Endothelial cell of umbilical vein (primary cell): ENCODE data around the gene GPR87. TPM values are rescaled to one million over a fixed set of nuclear protein-coding genes. Genes with fewer than 3 reads are reported as not detected.

Experiments used
- Bru-seq: library from RNA; stranded (reverse); fragments of 400-500 nt; gene quantifications from one replicate; lab custom pipeline; 2021; lab: Mats Ljungman, UMichigan
- BruChase-seq, 2 experiments: library from RNA; stranded (reverse); fragments of 400-500 nt; gene quantifications; one replicate each; lab custom pipeline; 2021; lab: Mats Ljungman, UMichigan
- BruUV-seq: library from RNA; stranded (reverse); fragments of 400-500 nt; replicated peaks from 2 replicates; lab custom pipeline; 2021; lab: Mats Ljungman, UMichigan
- CTCF ChIA-PET: fragments of 300-600, 350-600 bp; sonication (Branson Sonifier 250); formaldehyde crosslinking; loops from one replicate; lab custom pipeline; 2021; ENCODE audit warnings: antibody characterized with exemption, inconsistent platforms; lab: Charles Lee
- POLR2A ChIA-PET: fragments of 300-600, 350-600 bp; sonication (Branson Sonifier 250); formaldehyde crosslinking; loops from one replicate; lab custom pipeline; 2021; ENCODE audit warnings: antibody characterized with exemption, inconsistent platforms; lab: Charles Lee
- DNase-seq: peaks from one replicate; pipeline ENCODE4 v3.0.0-alpha.2; 2011; ENCODE audit warnings: low read depth, low spot score
- FAIRE-seq: peaks from 2 replicates; lab custom pipeline; 2011; peaks lifted over from hg19 to GRCh38; lab: Jason Lieb, UNC
- H2AFZ ChIP-seq: 2 replicates; pipeline ENCODE4 v1.6.0; 2012; ENCODE audit warnings: low read depth, low read length, control low read depth, inconsistent platforms
- H3K27ac ChIP-seq: 2 replicates; pipeline ENCODE4 v1.5.1; 2011; ENCODE audit warnings: low read depth, mild to moderate bottlenecking, control low read depth, low read length, moderate library complexity; ENCODE audit not compliant: insufficient read depth
- H3K27me3 ChIP-seq, 2 experiments: 2 replicates each; pipeline versions ENCODE4 v1.6.0 to v1.6.1; 2011; ENCODE audit warnings: low read length in 2 of 2, mixed read lengths in 1 of 2; ENCODE audit not compliant: control insufficient read depth in 2 of 2, insufficient read depth in 2 of 2
- H3K36me3 ChIP-seq, 2 experiments: 2 replicates in 1 of 2; 3 replicates in 1 of 2; pipeline ENCODE4 v1.5.1; 2011; ENCODE audit warnings: low read length in 2 of 2, mild to moderate bottlenecking in 1 of 2, moderate library complexity in 1 of 2; ENCODE audit not compliant: control insufficient read depth in 2 of 2, insufficient read depth in 2 of 2; ENCODE audit errors: extremely low read depth in 1 of 2
- H3K4me1 ChIP-seq: 3 replicates; pipeline ENCODE4 v1.5.1; 2011; ENCODE audit warnings: mild to moderate bottlenecking, low read length; ENCODE audit not compliant: control insufficient read depth, insufficient read depth; ENCODE audit errors: extremely low read depth
- H3K4me2 ChIP-seq: 2 replicates; pipeline ENCODE4 v1.6.1; 2011; ENCODE audit warnings: low read length, control low read depth, mixed read lengths; ENCODE audit not compliant: insufficient read depth
- H3K4me3 ChIP-seq, 3 experiments: fragments of 200-600 bp in 1 of 3; sonication (generic), shearing (Covaris generic) in 1 of 3; replicated peaks in 1 of 3; 2 replicates each; pipeline ENCODE4 v1.5.1; 2011 to 2016; ENCODE audit warnings: control low read depth in 3 of 3, low read length in 3 of 3, mild to moderate bottlenecking in 2 of 3, inconsistent platforms in 1 of 3, low read depth in 1 of 3, moderate library complexity in 1 of 3; ENCODE audit not compliant: insufficient read depth in 1 of 3
- H3K79me2 ChIP-seq: 2 replicates; pipeline ENCODE4 v1.6.0; 2012; ENCODE audit warnings: low read length, inconsistent platforms; ENCODE audit not compliant: control insufficient read depth, insufficient read depth
- H3K9ac ChIP-seq: replicated peaks from 2 replicates; pipeline ENCODE3; 2011; ENCODE audit warnings: low read length, control low read depth; ENCODE audit not compliant: insufficient read depth; ENCODE audit errors: extremely low read depth
- H3K9me1 ChIP-seq: replicated peaks from 3 replicates; pipeline ENCODE4 v1.6.0; 2011; ENCODE audit warnings: mild to moderate bottlenecking, low read length; ENCODE audit not compliant: control insufficient read depth, insufficient read depth; ENCODE audit errors: extremely low read depth
- H3K9me3 ChIP-seq: replicated peaks from 2 replicates; pipeline ENCODE4 v1.5.1; 2012; ENCODE audit warnings: low read length, inconsistent platforms; ENCODE audit not compliant: control insufficient read depth, insufficient read depth
- H4K20me1 ChIP-seq: replicated peaks from 2 replicates; pipeline ENCODE3; 2011; ENCODE audit warnings: mild to moderate bottlenecking, low read length; ENCODE audit not compliant: control insufficient read depth, insufficient read depth; ENCODE audit errors: extremely low read depth
- CTCF ChIP-seq, 2 donors: IDR thresholded peaks; 1 replicate in 1 of 2; 2 replicates in 1 of 2; pipeline ENCODE4 v1.5.1; 2011; ENCODE audit warnings: low read length in 2 of 2, mild to moderate bottlenecking in 2 of 2, moderate library complexity in 2 of 2, control low read depth in 1 of 2, inconsistent platforms in 1 of 2, low read depth in 1 of 2; ENCODE audit not compliant: insufficient read depth in 1 of 2; ENCODE audit errors: extremely low read depth in 1 of 2
- EZH2 ChIP-seq: IDR thresholded peaks from 2 replicates; pipeline ENCODE4 v1.6.1; 2012; ENCODE audit warnings: borderline replicate concordance, low read depth, mild to moderate bottlenecking, moderate library complexity, low read length, inconsistent platforms; ENCODE audit not compliant: severe bottlenecking
- FOS ChIP-seq: IDR thresholded peaks from 2 replicates; pipeline ENCODE4 v1.6.1; 2011; ENCODE audit warnings: mild to moderate bottlenecking, low read length, moderate library complexity, borderline replicate concordance; ENCODE audit not compliant: insufficient read depth
- GATA2 ChIP-seq: IDR thresholded peaks from 2 replicates; pipeline ENCODE4 v1.7.0; 2011; ENCODE audit warnings: low read depth, mild to moderate bottlenecking, moderate library complexity, mixed read lengths, low read length; ENCODE audit not compliant: insufficient read length, insufficient read depth
- JUN ChIP-seq: IDR thresholded peaks from 2 replicates; pipeline ENCODE4 v1.6.1; 2011; ENCODE audit warnings: borderline replicate concordance, low read depth; ENCODE audit not compliant: insufficient read length, insufficient read depth
- MAX ChIP-seq: IDR thresholded peaks from 2 replicates; pipeline ENCODE4 v1.6.1; 2011; ENCODE audit not compliant: insufficient read depth, insufficient read length
- MYC ChIP-seq: IDR thresholded peaks from one replicate; pipeline ENCODE4 v1.6.1; 2011; ENCODE audit warnings: mild to moderate bottlenecking, low read depth, low read length
- POLR2A ChIP-seq: IDR thresholded peaks from 2 replicates; pipeline ENCODE4 v1.6.1; 2012; ENCODE audit warnings: low read depth, mild to moderate bottlenecking, control low read depth, low read length
- POLR2AphosphoS5 ChIP-seq: IDR thresholded peaks from 2 replicates; pipeline ENCODE4 v1.6.1; 2012; ENCODE audit warnings: low read depth, mild to moderate bottlenecking, control low read depth, low read length, moderate library complexity; ENCODE audit not compliant: insufficient read depth
- dilution Hi-C: fragments of 300-500 bp; cut with MboI; formaldehyde crosslinking; loops from one replicate; pipeline ENCODE4 v1.15.0; 2019; ENCODE audit warnings: low sequenced_read_pairs; ENCODE audit not compliant: extremely low pct_ligation_motif_present
- intact Hi-C: fragments of 100-400 bp; cut with micrococcal nuclease; formaldehyde crosslinking; loops from one replicate; pipeline ENCODE4 v1.10.0; 2022
- long read RNA-seq: library from polyadenylated mRNA; stranded (forward); transcript quantifications from one replicate; pipeline ENCODE4 v2.0.0, GENCODE V29; 2021
- polyA minus RNA-seq, 3 experiments: library from RNA; depleted of rRNA, polyadenylated mRNA; stranded (reverse); fragments of >200 nt; gene quantifications; 1 replicate in 1 of 3; 2 replicates in 2 of 3; pipeline ENCODE4 v1.2.3, GENCODE V29; 2011
- polyA plus RNA-seq, 4 experiments: library from polyadenylated mRNA; depleted of rRNA in 3 of 4; stranded (reverse) in 3 of 4; unstranded in 1 of 4; fragments of >200 nt; gene quantifications; 2 replicates each; pipeline versions ENCODE4 v1.2.1 to v1.2.3, GENCODE V29; 2011 to 2012; ENCODE audit warnings: missing spikeins in 1 of 4
- total RNA-seq: library from RNA; stranded (reverse); gene quantifications from 2 replicates; pipeline ENCODE4 v1.2.3, GENCODE V29; 2021

Gene GPR87
- total RNA-seq (not detected in 2 replicates), polyA plus RNA-seq (not detected in 2 replicates), polyA minus RNA-seq (not detected in 2 replicates), Bru-seq, nascent RNA (percentile 14 among the genes with signal in this experiment), BruChase-seq, experiment 1, labeled RNA remaining after a 6-hour chase (percentile 23 among the genes with signal in this experiment), BruChase-seq, experiment 2, labeled RNA remaining after a 2-hour chase (percentile 19 among the genes with signal in this experiment)
- polyA plus RNA-seq (2011; cell fraction: cytosol; rRNA removed), result 0.04 TPM in 1 of 2 replicates, not detected in the other
- polyA plus RNA-seq (2011; cell fraction: nucleus; rRNA removed), result not detected in 2 replicates
- polyA plus RNA-seq (2012), result 0.31 TPM in 1 of 2 replicates, not detected in the other
- not detected for polyA minus RNA-seq (2011; cell fraction: cytosol; rRNA and poly(A)+ RNA removed)
- polyA minus RNA-seq (2011; cell fraction: nucleus; rRNA and poly(A)+ RNA removed), result not detected in 2 replicates
- long read RNA-seq, result 0 reads

GRCh38 chr3:151316267-151316991 lies at the start of gene GPR87:
Gene GPR87, minus strand, starts transcription at chr3:151316820. Its CDS starts 16,720 bp downstream, at chr3:151300100.
- TF ChIP-seq MAX (no peak), CTCF (IDR thresholded peaks at IDR 0.05; ENCODE audit: extremely low read depth in 1 of 2, insufficient read depth in 1 of 2, low read depth in 1 of 2, low read length in 2 of 2) (no peak), POLR2AphosphoS5 (no peak), MYC (no peak), JUN (no peak), FOS (no peak), EZH2 (no peak), GATA2 (no peak), POLR2A (no peak)
- POLR2A ChIA-PET, result no interaction called here
- Histone ChIP-seq H2AFZ (no peak within 1 kb of the TSS), H4K20me1 (no peaks in the 10 kb centered on the region), H3K79me2 (no peaks in the 10 kb centered on the region), H3K4me2 (no peak within 1 kb of the TSS), H3K27ac (no peak within 1 kb of the TSS), H3K36me3 (no peaks in the 10 kb centered on the region), H3K4me3 (no peak within 1 kb of the TSS), H3K4me1 (no peaks in the 10 kb centered on the region), H3K27me3 (no peaks in the 10 kb centered on the region), H3K9me3 (no peaks in the 10 kb centered on the region), H3K9me1 (no peaks in the 10 kb centered on the region), H3K9ac (no peak within 1 kb of the TSS)
- no TSS peak for BruUV-seq
- dilution Hi-C loops (no loop called here), intact Hi-C loops (no loop called here)
- peak; percentile 18 for FAIRE-seq
- CTCF ChIA-PET, result no interaction called here
- DNase-seq, result no peak
